ENCODE results near the gene MADD.

DNA sequence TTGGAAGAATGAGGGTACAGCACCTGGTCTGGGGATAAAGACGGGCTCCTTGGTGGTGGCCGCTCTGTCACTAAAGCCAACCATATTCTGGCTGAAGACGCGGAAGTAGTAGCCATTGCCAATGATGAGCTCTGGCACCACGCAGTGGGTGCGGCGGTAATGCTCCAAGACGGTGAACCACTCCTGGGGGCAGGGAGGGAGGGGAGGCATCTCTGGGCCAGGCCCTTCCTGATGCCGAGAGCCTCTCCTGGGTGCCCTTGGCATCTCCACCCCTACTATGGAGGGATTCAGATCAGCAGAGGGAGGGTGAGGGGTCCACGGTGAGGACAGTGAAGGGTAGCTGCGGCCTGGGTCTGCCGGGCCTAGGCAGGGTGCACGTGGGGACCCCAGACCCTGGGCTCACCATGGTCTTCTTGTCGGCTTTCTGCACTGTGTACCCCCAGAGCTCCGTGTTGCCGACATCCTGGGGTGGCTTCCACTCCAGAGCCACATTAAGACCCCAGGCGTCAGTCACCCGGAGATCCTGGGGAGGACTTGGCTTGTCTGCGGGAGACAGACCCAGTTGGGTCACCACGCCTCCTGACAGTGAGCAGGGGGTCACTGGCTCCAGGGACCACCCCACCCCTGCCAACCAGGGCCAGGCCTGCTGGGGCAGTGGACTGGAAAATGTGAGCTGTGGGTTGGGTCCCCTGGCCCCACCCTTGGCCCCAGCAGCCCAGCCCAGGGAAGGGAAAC is 63.0 kb downstream of the MADD start:
- TF ChIP-seq, protein P1, sequence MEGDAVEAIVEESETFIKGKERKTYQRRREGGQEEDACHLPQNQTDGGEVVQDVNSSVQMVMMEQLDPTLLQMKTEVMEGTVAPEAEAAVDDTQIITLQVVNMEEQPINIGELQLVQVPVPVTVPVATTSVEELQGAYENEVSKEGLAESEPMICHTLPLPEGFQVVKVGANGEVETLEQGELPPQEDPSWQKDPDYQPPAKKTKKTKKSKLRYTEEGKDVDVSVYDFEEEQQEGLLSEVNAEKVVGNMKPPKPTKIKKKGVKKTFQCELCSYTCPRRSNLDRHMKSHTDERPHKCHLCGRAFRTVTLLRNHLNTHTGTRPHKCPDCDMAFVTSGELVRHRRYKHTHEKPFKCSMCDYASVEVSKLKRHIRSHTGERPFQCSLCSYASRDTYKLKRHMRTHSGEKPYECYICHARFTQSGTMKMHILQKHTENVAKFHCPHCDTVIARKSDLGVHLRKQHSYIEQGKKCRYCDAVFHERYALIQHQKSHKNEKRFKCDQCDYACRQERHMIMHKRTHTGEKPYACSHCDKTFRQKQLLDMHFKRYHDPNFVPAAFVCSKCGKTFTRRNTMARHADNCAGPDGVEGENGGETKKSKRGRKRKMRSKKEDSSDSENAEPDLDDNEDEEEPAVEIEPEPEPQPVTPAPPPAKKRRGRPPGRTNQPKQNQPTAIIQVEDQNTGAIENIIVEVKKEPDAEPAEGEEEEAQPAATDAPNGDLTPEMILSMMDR (IDR thresholded peaks at IDR 0.05; ENCODE audit: low read depth, low read length): no peak
- no peak for TF ChIP-seq EZH2phosphoT487 (IDR thresholded peaks at IDR 0.05; ENCODE audit: low read depth)

All from OCI-LY3 (cell line).